Mesothelial cell of epicardium (in vitro differentiated cells): ENCODE data around the gene ZNF813. TPM values are rescaled to one million over a fixed set of nuclear protein-coding genes. Genes with fewer than 3 reads are reported as not detected.

ENCODE experiments used
- DNase-seq, 2 experiments: peaks; one replicate each; pipeline ENCODE4 v3.0.0; 2021; ENCODE audit warnings: low spot score in 2 of 2; ENCODE audit not compliant: unreplicated experiment in 2 of 2
- H3K27ac Mint-ChIP-seq: 2 replicates; pipeline ENCODE4 v1.8.0; 2021; ENCODE audit warnings: mixed read lengths
- H3K27me3 Mint-ChIP-seq: 2 replicates; pipeline ENCODE4 v1.8.0; 2021; ENCODE audit warnings: low read depth, mixed read lengths
- H3K36me3 Mint-ChIP-seq: 2 replicates; pipeline ENCODE4 v1.8.0; 2021; ENCODE audit warnings: mixed read lengths
- H3K4me1 Mint-ChIP-seq: 2 replicates; pipeline ENCODE4 v1.8.0; 2021; ENCODE audit warnings: mixed read lengths
- H3K4me3 Mint-ChIP-seq: 2 replicates; pipeline ENCODE4 v1.8.0; 2021; ENCODE audit warnings: mild to moderate bottlenecking, moderate library complexity, mixed read lengths
- H3K9me3 Mint-ChIP-seq: 2 replicates; pipeline ENCODE4 v1.8.0; 2021; ENCODE audit warnings: mixed read lengths
- CTCF ChIP-seq: fragments of 200-600 bp; sonication (generic); IDR thresholded peaks from one replicate; pipeline ENCODE4 v1.5.0; 2021; ENCODE audit warnings: antibody characterized with exemption; ENCODE audit not compliant: unreplicated experiment
- total RNA-seq: library from RNA; stranded (reverse); gene quantifications from 3 replicates; pipeline ENCODE4 v1.2.1, GENCODE V29; 2021

The ZNF813 gene
- total RNA-seq, 1 donor from 2014 or later = 6.1 TPM

GRCh38 chr19:53506728-53507127, 39.2 kb downstream of the ZNF813 start:
- Mint-ChIP-seq H3K4me3 (no peak overlapping the region), H3K4me1 (peaks cover 16% of the 10 kb centered on the region), H3K27me3 (no peaks in the 10 kb centered on the region), H3K9me3 (no peaks in the 10 kb centered on the region), H3K36me3 (no peaks in the 10 kb centered on the region), H3K27ac (no peak overlapping the region)
- DNase-seq = no peak
- TF ChIP-seq CTCF = no peak

- no peak for DNase-seq
- Mint-ChIP-seq H3K36me3 (no peaks in the 10 kb centered on the region), H3K9me3 (no peaks in the 10 kb centered on the region), H3K4me1 (peaks cover 19% of the 10 kb centered on the region), H3K4me3 (no peak overlapping the region), H3K27me3 (no peaks in the 10 kb centered on the region), H3K27ac (no peak overlapping the region)
- no peak for TF ChIP-seq CTCF
Observed at GRCh38 chr19:53507523-53508442, 40.2 kb downstream of the ZNF813 start.

DNA sequence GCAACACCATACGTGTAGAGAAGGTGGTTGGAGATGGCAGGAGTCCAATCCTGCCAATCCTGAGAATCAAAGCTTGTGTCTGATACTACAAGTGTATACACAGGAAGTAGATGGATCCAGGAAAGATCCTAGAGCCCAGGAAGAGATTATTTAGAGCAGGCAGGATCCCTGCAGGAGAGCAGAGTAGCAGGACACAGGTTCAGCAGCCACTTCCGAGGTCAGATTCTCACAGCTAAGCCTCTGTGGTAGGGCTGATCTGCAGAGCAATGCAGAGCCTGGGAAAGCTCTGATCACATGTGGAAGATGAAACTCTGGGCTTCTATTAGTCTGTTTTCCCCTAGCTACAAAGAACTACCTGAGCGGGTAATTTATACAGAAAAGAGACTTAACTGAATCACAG, 41.9 kb downstream of the ZNF813 start:
- Mint-ChIP-seq H3K36me3 (no peaks in the 10 kb centered on the region), H3K4me1 (peaks cover 15% of the 10 kb centered on the region), H3K9me3 (no peaks in the 10 kb centered on the region), H3K4me3 (no peak overlapping the region), H3K27me3 (no peaks in the 10 kb centered on the region), H3K27ac (no peak overlapping the region)
- no peak for DNase-seq
- TF ChIP-seq CTCF = no peak

- no peaks in the 10 kb centered on the region for H3K9me3 Mint-ChIP-seq
- H3K4me1 Mint-ChIP-seq = peaks cover 11% of the 10 kb centered on the region
- H3K27me3 Mint-ChIP-seq = no peaks in the 10 kb centered on the region
- DNase-seq = no peak
- no peak overlapping the region for H3K4me3 Mint-ChIP-seq
- no peaks in the 10 kb centered on the region for H3K36me3 Mint-ChIP-seq
- no peak overlapping the region for H3K27ac Mint-ChIP-seq
- TF ChIP-seq CTCF = no peak
Observed at GRCh38 chr19:53509845-53510244, 42.3 kb downstream of the ZNF813 start.

DNA sequence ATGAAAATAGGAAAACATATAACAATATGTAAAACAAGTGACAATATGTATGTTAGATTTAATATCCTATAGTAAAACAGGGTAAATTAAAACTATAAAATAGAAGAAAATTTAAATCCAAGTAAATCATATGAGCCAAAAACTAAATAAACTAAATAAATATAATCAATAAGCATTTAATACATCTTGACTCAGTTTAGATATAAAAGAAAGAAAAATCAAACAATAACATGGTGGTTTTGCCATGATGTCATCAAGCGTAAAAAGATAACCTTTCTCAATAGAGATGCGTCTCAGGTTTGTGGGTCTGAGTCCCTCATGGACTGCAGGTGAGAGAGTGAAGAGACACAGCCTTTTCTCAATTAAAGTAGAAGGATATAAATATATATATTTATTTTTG, 43.8 kb downstream of the ZNF813 start:
- Mint-ChIP-seq H3K27me3 (no peaks in the 10 kb centered on the region), H3K27ac (no peak overlapping the region), H3K4me3 (no peak overlapping the region), H3K9me3 (no peaks in the 10 kb centered on the region), H3K4me1 (peaks cover 7% of the 10 kb centered on the region), H3K36me3 (no peaks in the 10 kb centered on the region)
- no peak for TF ChIP-seq CTCF
- no peak for DNase-seq
